ENCODE measurements around the gene PRAME. TPM values are rescaled to one million over a fixed set of nuclear protein-coding genes. Genes with fewer than 3 reads are reported as not detected.

The PRAME gene
- total RNA-seq, 1 experiment from 2014 or later = 68.4 TPM

- Histone ChIP-seq H3K27me3 (ENCODE audit: control insufficient read depth, insufficient read depth, low read length) (no peaks in the 10 kb centered on the region), H3K27ac (ENCODE audit: low read length) (no peak overlapping the region), H3K9me3 (ENCODE audit: control insufficient read depth, insufficient read depth, low read depth, low read length) (no peaks in the 10 kb centered on the region), H3K36me3 (ENCODE audit: control insufficient read depth, insufficient read depth, low read length) (0 out of 2 replicates have a peak, but pooled peaks cover 2% of the 10 kb centered on the region), H3K4me3 (ENCODE audit: low read depth in 2 of 2, low read length in 2 of 2) (no peak overlapping the region), H3K4me1 (ENCODE audit: control insufficient read depth, insufficient read depth, low read length) (no peaks in the 10 kb centered on the region)
- ChIA-PET CTCF (no interaction called here), POLR2A (no interaction called here)
- DNase-seq (ENCODE audit: low read depth, low spot score) = no peak
- in situ Hi-C loops (cut with HindIII; ENCODE audit: low pct_unique_long_range_greater_than_20kb, low sequenced_read_pairs) (no loop called here), intact Hi-C loops (cut with micrococcal nuclease; ENCODE audit: unreplicated experiment) (no loop called here)
- TF ChIP-seq CTCF (IDR thresholded peaks at IDR 0.05) = no peak
- no peak for ATAC-seq
- BruUV-seq (replicated peaks) = no TSS peak
These were observed 14.0 kb downstream of the PRAME start for GRCh38 chr22:22545084-22545483.

GRCh38 chr22:22538226-22538989 lies 20.7 kb downstream of the PRAME start:
- Histone ChIP-seq H3K27ac (ENCODE audit: low read length) (no peak overlapping the region), H3K4me3 (ENCODE audit: low read depth in 2 of 2, low read length in 2 of 2) (no peak overlapping the region)
- CTCF ChIA-PET = no interaction called here

More at GRCh38 chr22:22538226-22538989, 20.7 kb downstream of the PRAME start:
- TF ChIP-seq SIN3A (IDR thresholded peaks at IDR 0.05; ENCODE audit: borderline replicate concordance, insufficient read depth, low read depth, low read length) (no peak), REST (IDR thresholded peaks at IDR 0.05; ENCODE audit: insufficient read depth in 1 of 2, low read depth in 2 of 2, low read length in 1 of 2) (no peak), CTCF (IDR thresholded peaks at IDR 0.05) (no peak), POLR2AphosphoS5 (IDR thresholded peaks at IDR 0.05; ENCODE audit: low read depth, low read length) (no peak), TCF7L2 (IDR thresholded peaks at IDR 0.05; ENCODE audit: low read depth, low read length) (no peak)
- no peaks in the 10 kb centered on the region for H3K9me3 ChIP-seq (ENCODE audit: control insufficient read depth, insufficient read depth, low read depth, low read length)
- no peaks in the 10 kb centered on the region for H3K36me3 ChIP-seq (ENCODE audit: control insufficient read depth, insufficient read depth, low read length)
- no peaks in the 10 kb centered on the region for H3K27me3 ChIP-seq (ENCODE audit: control insufficient read depth, insufficient read depth, low read length)
- POLR2A ChIA-PET = no interaction called here
- ATAC-seq (no peak), DNase-seq (ENCODE audit: low read depth, low spot score) (no peak)
- intact Hi-C loops (cut with micrococcal nuclease; ENCODE audit: unreplicated experiment) = no loop called here
- no peaks in the 10 kb centered on the region for H3K4me1 ChIP-seq (ENCODE audit: control insufficient read depth, insufficient read depth, low read length)
- no TSS peak for BruUV-seq (replicated peaks)
- in situ Hi-C loops (cut with HindIII; ENCODE audit: low pct_unique_long_range_greater_than_20kb, low sequenced_read_pairs) = no loop called here

All from Panc1 (cell line).